Measurements from ENCODE around the gene IRGM.
"Not testable (repeated sequence)": the region's sequence is repeated elsewhere in the genome, so short reads cannot be mapped to it uniquely, and the experiment has no call there.

IRGM gene, protein sequence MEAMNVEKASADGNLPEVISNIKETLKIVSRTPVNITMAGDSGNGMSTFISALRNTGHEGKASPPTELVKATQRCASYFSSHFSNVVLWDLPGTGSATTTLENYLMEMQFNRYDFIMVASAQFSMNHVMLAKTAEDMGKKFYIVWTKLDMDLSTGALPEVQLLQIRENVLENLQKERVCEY
- 4.9 reads per million, percentile 19 among the genes with 10 or more reads in this experiment for total RNA-seq

DNA sequence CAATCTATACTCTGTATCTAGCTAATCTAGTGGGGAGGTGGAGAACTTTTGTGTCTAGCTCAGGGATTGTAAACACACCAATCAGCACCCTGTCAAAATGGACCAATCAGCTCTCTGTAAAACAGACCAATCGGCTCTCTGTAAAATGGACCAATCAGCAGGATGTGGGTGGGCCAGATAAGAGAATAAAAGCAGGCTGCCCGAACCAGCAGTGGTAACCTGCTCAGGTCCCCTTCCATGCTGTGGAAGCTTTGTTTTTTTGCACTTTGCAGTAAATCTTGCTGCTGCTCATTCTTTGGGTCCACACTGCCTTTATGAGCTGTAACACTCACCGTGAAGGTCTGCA lies at the start of gene IRGM:
TSS of gene IRGM (plus strand) at position 214 of the 346 bp plus-strand sequence. CDS start 1,603 bp downstream, outside the sequence.
- DNase-seq: not testable (repeated sequence)

GRCh38 chr5:150797384-150797783 lies 48.9 kb upstream of the IRGM start:
- no peak for DNase-seq

DNA sequence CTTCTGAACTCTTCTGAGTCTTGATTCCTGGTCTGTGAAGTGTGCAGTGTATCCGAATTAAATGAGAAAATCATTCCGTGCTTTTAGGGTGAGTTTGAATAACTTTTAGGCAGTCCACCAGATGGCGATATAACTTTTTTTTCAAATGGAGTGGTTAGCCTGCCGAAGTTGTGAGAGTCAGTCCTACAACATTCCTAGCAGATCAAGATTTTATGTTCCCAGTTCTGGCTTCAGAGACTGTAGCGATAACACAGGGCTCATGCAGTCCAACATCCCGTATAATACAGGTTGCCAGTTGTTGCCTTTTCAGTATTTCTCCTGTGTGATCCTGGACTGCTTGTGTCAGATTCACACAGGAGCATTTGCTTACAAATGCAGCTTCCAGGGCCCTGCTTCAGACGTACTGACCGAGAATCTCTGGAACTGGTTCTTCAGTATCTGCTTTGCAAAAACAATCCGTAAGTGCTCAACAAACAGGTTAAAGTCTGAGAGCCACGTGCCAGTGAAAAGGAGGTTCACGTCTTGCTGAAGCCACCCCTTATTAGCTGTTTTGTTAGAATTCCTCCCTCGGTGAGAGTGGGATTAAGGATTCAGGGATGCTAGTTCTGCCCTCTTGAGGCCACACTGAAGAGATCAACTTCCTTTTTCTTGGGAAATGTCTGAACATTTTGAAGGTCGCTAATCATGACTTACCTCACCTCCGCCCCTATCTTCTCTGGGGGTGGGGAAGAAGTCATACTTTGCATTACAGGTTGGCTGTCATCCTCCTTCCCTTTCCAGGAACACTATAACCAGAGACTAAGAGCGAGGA lies 45.0 kb upstream of the IRGM start:
- DNase-seq: no peak

DNA sequence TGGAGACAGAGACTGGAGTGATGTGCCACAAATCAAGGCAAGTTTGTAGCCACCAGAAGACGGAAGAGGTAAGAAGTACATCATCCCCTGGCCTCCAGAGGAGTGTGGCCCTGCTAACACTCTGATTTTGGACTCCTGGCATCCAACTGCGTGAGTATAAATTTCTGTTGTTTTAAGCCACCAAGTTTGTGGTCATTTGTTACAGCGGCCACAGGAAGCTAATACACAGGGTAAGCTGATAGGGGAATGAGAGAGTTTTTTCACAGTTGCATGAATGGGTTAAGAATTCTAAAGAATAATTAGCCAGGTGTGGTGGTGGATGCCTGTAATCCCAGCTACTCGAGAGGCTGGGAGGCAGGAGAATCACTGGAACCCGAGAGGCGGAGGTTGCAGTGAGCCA lies 41.9 kb upstream of the IRGM start:
- no peak for DNase-seq

GRCh38 chr5:150809363-150809762 lies 37.0 kb upstream of the IRGM start:
- DNase-seq: no peak

- no peak for DNase-seq
Observed at GRCh38 chr5:150815010-150815409, 31.3 kb upstream of the IRGM start.

- DNase-seq: no peak
Observed at GRCh38 chr5:150816946-150817345, 29.4 kb upstream of the IRGM start.

- no peak for DNase-seq
Observed at GRCh38 chr5:150829744-150830143, 16.6 kb upstream of the IRGM start.

GRCh38 chr5:150831821-150832220 lies 14.5 kb upstream of the IRGM start:
- DNase-seq: not testable (repeated sequence)

GRCh38 chr5:150836064-150836463 lies 10.3 kb upstream of the IRGM start:
- no peak for DNase-seq

DNA sequence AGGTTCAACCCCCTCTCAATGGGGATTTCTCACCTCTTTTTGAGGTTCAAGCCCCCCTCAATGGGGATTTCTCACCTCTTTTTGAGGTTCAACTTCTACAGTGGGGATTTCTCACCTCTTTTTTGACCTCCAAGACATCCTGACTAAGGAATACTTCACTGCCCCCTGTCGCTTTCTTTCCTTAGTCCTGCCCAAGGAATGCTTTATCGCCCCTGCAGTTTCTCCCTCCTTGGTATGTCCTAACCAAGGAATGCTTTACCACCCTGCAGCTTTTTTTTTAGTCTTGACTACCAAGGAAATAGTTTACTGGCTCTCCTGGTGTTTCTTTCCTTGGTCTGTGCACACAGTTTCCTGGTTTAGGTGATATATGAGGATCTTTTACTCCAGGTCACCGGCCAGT lies 9.6 kb upstream of the IRGM start:
- no peak for DNase-seq

GRCh38 chr5:150845185-150845859 lies 999 bp upstream of the IRGM start:
- not testable (repeated sequence) for DNase-seq

GRCh38 chr5:150846654-150847333 lies 473 bp downstream of the IRGM start:
- DNase-seq: peak; percentile 56

GRCh38 chr5:150847334-150847695 lies 994 bp downstream of the IRGM start:
- DNase-seq: no peak

DNA sequence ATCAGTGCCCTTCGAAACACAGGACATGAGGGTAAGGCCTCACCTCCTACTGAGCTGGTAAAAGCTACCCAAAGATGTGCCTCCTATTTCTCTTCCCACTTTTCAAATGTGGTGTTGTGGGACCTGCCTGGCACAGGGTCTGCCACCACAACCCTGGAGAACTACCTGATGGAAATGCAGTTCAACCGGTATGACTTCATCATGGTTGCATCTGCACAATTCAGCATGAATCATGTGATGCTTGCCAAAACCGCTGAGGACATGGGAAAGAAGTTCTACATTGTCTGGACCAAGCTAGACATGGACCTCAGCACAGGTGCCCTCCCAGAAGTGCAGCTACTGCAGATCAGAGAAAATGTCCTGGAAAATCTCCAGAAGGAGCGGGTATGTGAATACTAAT lies 1.9 kb downstream of the IRGM start:
- no peak for DNase-seq

- DNase-seq: no peak
Observed at GRCh38 chr5:150851039-150851438, 4.7 kb downstream of the IRGM start.

DNA sequence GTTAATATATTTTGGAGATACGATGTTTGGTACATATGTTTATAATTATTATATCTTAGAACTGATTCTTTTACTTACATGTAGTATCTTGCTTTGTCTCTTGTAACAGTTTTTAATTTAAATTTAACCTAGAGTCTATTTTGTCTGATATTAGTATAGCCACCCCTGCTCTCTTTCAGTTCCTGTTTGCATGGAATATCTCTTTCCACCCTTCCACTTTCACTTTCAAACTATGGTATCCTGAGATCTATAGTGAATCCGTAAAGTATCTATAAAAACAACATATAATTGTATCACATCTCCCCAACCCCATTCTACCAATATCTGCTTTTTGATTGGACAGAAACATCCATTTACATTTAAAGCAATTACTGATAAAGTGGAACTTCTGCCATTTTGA lies 7.2 kb downstream of the IRGM start:
- DNase-seq: no peak

DNA sequence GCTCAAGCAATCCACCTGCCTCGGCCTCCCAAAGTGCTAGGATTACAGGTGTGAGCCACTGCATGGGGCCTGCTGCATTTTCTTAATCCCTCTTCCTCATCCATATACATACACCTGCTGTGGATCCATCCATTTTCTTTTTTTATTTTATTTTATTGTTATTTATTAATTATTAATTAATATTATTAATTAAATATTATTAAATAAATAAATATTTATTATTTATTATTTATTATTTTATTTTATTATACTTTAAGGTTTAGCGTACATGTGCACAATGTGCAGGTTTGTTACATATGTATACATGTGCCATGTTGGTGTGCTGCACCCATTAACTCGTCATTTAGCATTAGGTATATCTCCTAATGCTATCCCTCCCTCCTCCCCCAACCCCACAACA lies 10.4 kb downstream of the IRGM start:
- not testable (repeated sequence) for DNase-seq

DNA sequence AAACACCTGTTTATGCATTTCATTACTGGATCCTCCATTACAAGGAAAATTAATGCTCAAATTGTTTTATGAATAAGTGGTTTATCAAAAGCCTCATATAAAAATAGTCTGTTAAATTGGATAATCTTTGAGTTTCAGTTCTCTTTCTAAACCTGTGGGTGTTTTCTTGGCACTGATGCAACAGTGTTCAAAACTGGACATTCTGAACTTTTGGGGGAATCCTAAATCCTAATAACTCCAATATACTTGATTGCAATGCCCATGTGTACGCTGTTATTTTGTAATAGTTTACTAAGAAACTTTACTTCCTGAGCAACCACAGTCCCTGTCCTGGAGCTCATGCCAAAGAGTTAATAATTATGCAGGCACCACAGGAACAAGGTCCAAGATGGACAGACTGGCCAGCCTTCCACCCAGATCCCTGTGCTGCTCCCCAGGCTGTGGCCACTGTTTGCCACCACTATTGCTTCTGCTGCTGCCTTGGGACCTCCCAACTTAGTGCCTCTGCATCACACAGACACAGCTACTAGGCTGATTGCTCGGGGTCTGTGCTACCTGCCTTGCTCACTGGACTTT lies 14.0 kb downstream of the IRGM start:
- DNase-seq: no peak

GRCh38 chr5:150862070-150862469 lies 15.7 kb downstream of the IRGM start:
- no peak for DNase-seq

DNA sequence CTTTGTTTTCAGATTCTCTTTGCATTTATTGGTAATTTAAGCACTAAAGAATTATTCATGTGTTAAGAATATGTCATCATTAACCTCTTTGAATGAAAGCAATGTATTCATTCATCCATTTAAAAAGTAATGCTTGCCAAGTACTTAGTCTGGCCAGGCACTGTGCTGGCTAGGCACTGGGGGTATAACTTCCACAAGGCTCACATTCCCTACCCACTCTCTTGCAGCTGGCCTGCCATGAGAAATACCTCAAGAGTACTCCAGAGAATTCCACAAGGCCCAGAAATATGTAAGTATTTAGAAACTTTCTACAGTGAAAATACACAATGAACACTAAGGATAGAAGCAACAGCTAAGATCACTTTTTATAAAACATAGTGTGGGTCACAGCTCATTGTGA lies 33.0 kb downstream of the IRGM start:
- DNase-seq: no peak

DNA sequence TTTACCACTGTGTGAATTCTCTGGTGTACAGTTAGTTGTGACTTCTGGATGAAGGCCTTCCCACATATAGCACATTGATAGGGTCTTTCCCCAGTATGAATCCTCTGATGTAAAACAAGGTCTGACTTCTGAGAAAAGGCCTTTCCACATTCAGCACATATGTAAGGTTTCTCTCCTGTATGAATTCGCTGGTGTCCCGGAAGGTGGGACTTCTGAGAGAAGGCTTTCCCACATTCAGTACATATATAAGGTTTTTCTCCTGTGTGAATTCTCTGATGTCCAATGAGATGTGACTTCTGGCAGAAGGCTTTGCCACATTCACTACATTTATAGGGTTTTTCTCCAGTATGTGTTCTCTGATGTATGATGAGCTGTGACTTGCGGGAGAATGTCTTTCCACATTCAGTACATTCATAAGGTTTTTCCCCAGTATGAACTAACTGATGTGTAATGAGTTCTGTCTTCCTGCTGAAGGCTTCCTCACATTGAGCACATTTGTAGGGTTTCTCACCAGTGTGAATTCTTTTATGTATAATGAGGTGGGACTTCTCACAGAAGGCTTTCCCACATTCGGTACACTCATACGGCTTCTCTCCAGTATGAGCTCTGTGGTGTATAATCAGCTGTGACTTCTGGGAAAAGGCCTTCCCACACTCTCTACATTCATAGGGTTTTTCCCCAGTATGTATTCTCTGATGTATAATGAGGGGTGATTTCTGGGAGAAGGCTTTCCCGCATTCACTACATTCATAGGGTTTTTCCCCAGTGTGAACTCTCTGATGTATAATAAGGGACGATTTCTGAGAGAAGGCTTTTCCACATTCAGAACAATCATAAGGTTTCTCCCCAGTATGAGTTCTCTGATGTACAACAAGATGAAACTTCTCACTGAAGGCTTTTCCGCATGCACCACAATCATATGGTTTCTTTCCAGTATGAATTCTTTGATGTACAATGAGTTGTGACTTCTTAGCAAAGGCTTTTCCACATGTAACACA lies 49.4 kb downstream of the IRGM start:
- DNase-seq: no peak
